Astrocyte of the cerebellum (primary cell): ENCODE results near the gene CDKL5.

Experiments
- DNase-seq: peaks from one replicate; pipeline ENCODE4 v3.0.0-alpha.2; 2011; ENCODE audit warnings: low read depth
- H3K4me3 ChIP-seq: 2 replicates; pipeline ENCODE4 v1.5.1; 2011; ENCODE audit warnings: mild to moderate bottlenecking, low read depth, low read length, moderate library complexity
- CTCF ChIP-seq: IDR thresholded peaks from 2 replicates; pipeline ENCODE4 v1.5.1; 2012; ENCODE audit warnings: low read length, low read depth, moderate library complexity, mild to moderate bottlenecking; ENCODE audit errors: missing control alignments
- in situ Hi-C: cut with HindIII; loops from 2 replicates; pipeline ENCODE4 v1.10.0; 2017; ENCODE audit warnings: low sequenced_read_pairs

CDKL5 gene

GRCh38 chrX:18468599-18468998, 43.2 kb downstream of the CDKL5 start:
- in situ Hi-C loops: no loop called here
- DNase-seq: no peak
- TF ChIP-seq CTCF: no peak
- no peak overlapping the region for H3K4me3 ChIP-seq

DNA sequence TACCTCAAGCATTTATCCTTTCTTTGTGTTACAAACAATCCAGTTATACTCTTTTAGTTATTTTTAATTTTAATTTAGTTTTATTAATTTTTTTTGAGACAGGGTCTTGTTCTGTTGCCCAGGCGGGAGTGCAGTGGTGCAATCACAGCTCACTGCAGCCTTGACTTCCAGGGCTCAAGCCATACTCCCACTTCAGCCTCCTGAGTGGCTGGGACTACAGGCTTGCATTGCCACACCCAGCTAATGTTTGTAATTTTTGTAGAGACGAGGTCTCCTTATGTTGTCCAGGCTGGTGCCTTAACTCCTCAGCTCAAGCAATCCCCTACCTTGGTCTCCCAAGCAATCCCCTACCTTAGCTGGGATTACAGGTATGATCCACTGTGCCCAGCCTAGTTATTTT, 45.9 kb downstream of the CDKL5 start:
- in situ Hi-C loops: no loop called here
- no peak for TF ChIP-seq CTCF
- no peak for DNase-seq
- H3K4me3 ChIP-seq: no peak overlapping the region

DNA sequence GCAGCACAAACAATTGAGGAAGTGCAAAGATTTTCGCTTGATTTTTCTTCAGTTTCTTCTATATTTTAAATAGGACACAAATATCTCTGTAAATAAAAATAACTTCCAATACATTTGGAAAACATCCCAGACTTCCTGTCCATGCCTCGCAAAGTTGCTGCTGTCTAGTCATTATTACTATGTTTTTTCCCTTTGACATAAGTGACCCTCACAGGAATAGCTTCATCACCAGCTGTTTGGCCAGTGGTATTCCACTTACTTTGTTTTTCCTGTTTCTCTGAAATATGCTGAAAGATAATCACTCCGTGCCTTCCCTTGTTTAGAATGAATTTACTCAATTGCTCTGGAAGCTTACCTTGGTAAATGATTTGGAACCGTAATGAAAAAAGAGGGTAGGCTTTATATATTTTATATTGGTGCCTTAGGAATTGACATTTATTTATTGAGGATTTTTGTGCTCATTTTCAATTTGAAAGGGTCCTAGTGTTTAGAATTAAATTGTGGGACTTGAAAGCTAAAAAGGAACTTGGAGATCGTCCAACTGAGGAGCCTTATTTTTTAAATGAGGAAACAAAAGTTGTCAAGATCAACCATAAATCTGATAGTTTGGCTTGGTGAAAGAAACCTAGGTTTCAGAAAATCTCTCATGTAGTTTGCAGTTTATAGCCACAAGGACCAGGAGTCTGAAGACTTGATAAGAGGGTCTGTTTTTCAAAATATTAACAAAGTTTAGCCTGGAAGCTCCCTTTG, 65.6 kb downstream of the CDKL5 start:
- DNase-seq: no peak
- in situ Hi-C loops: no loop called here
- H3K4me3 ChIP-seq: no peak overlapping the region
- TF ChIP-seq CTCF: no peak

GRCh38 chrX:18491587-18492340, 66.4 kb downstream of the CDKL5 start:
- DNase-seq: no peak

DNA sequence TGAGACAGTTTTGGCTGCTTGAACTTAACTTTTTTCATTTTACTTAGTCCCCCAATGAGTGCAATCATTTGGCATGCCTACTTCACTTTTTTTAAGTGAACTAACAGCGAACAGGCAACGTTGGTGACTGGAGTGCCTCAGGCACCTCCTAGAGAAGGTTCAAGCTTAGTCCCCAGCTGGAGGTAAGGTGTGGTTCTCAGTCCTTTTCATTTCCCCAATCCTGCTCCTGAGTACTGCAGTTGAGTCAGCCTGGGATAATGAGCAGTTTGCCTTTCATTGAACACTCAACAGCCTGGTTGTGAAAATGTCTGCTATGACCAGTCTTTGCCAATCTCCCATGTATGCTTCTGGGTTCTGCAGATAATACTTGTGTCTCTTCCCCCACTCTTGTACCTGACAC, 109.5 kb downstream of the CDKL5 start:
- no peak overlapping the region for H3K4me3 ChIP-seq
- in situ Hi-C loops: no loop called here
- no peak for DNase-seq
- TF ChIP-seq CTCF: no peak

More at GRCh38 chrX:18491587-18492340, 66.4 kb downstream of the CDKL5 start:
- no peak for TF ChIP-seq CTCF
- no peak overlapping the region for H3K4me3 ChIP-seq
- in situ Hi-C loops: no loop called here

DNA sequence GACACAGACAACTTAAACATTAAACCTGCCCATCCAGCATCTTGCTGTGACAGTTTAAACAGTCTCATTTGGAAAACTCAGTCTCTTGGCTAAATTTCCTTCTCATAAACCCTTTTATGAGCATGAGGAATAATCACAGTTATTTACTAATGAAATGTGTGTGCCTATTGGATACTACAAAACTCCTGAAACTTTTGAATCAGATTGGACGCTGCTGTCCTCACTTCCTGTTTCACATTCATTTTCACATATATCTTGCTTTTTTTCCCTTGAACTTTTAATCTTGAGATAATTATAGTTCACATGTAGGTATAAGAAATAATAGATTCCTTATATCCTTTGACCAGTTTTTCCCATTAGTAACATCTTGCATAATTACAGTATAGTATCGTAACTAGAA, 111.7 kb downstream of the CDKL5 start:
- no peak for TF ChIP-seq CTCF
- in situ Hi-C loops: no loop called here
- no peak for DNase-seq
- no peak overlapping the region for H3K4me3 ChIP-seq
